IPS-20b (cell line): ENCODE results near the gene FAM83D.
"Not testable (repeated sequence)": the region's sequence is repeated elsewhere in the genome, so short reads cannot be mapped to it uniquely, and the experiment has no call there.

Experiments
- H3K27ac ChIP-seq: one replicate; pipeline ENCODE4 v1.5.1; 2013; ENCODE audit warnings: low read length
- H3K27me3 ChIP-seq: 2 replicates; pipeline ENCODE4 v1.6.1; 2013; ENCODE audit warnings: mild to moderate bottlenecking, low read length, inconsistent platforms; ENCODE audit not compliant: insufficient read depth
- H3K36me3 ChIP-seq: 2 replicates; pipeline ENCODE4 v1.6.1; 2013; ENCODE audit warnings: low read depth, mild to moderate bottlenecking, inconsistent platforms, low read length, moderate library complexity; ENCODE audit not compliant: insufficient read depth
- H3K4me1 ChIP-seq: 2 replicates; pipeline ENCODE4 v1.6.1; 2013; ENCODE audit warnings: mild to moderate bottlenecking, control low read depth, inconsistent platforms, low read length, moderate library complexity; ENCODE audit not compliant: insufficient read depth
- H3K4me3 ChIP-seq: 2 replicates; pipeline ENCODE4 v1.5.1; 2013; ENCODE audit warnings: mild to moderate bottlenecking, low read length, inconsistent platforms
- H3K9ac ChIP-seq: 2 replicates; pipeline ENCODE4 v1.6.1; 2013; ENCODE audit warnings: low read depth, mild to moderate bottlenecking, inconsistent platforms, low read length, moderate library complexity
- H3K9me3 ChIP-seq: 2 replicates; pipeline ENCODE4 v1.6.1; 2013; ENCODE audit warnings: mild to moderate bottlenecking, low read depth, low read length, inconsistent platforms; ENCODE audit not compliant: insufficient read depth

Gene FAM83D

DNA sequence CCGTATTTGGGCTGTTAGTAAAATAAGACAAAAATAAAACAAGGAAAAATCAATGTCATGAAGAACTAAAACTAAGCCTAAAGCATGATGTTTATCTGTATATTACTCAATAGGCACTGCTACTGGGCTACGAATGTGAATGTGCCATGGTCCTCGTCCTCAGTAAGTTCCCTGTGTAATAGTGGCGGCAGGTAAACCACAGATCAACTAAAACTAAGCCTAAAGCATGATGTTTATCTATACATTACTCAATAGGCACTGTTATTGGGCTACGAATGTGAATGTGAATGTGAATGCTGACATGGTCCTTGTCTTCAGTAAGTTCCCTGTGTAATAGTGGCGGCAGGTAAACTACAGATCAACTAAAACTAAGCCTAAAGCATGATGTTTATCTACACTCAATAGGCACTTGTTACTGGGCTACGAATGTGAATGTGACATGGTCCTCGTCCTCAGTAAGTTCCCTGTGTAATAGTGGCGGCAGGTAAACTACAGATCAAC is 34.0 kb downstream of the FAM83D start:
- H3K4me1 ChIP-seq, H3K9ac ChIP-seq, H3K27ac ChIP-seq, H3K9me3 ChIP-seq, H3K36me3 ChIP-seq, H3K4me3 ChIP-seq, H3K27me3 ChIP-seq: not testable (repeated sequence)

DNA sequence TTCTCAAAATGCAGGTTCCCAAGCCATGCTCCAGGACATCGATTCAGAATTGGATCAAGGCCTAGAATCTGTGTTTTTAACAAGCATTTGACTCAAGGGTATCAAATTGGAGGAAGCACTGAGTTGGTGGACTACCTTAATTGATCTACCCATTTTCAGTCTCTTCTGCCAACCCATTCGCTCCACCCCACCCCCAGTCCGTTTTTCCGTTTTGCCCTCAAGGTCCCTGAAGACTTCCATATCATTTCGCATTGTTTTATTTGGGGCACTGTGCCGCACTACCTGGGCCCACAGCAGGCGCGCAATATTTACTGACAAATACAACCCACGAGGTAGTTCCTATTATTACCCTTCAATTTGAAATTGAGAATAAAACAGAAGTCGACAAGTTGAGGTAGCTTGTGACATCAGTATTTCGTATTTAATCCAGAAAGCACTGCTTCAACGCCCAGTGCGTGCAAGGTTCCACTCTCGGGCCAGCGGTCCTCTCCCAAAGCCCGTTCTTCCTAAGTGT is 35.4 kb downstream of the FAM83D start:
- Histone ChIP-seq H3K4me3 (peak overlapping the region; percentile 96), H3K27me3 (no peaks in the 10 kb centered on the region), H3K27ac (peak overlapping the region; percentile 99), H3K9ac (peak overlapping the region; percentile 99), H3K36me3 (peaks cover 20% of the 10 kb centered on the region; the same call in 1 of the 2 replicates), H3K4me1 (peaks cover 9% of the 10 kb centered on the region; the same call in 1 of the 2 replicates), H3K9me3 (no peaks in the 10 kb centered on the region)

DNA sequence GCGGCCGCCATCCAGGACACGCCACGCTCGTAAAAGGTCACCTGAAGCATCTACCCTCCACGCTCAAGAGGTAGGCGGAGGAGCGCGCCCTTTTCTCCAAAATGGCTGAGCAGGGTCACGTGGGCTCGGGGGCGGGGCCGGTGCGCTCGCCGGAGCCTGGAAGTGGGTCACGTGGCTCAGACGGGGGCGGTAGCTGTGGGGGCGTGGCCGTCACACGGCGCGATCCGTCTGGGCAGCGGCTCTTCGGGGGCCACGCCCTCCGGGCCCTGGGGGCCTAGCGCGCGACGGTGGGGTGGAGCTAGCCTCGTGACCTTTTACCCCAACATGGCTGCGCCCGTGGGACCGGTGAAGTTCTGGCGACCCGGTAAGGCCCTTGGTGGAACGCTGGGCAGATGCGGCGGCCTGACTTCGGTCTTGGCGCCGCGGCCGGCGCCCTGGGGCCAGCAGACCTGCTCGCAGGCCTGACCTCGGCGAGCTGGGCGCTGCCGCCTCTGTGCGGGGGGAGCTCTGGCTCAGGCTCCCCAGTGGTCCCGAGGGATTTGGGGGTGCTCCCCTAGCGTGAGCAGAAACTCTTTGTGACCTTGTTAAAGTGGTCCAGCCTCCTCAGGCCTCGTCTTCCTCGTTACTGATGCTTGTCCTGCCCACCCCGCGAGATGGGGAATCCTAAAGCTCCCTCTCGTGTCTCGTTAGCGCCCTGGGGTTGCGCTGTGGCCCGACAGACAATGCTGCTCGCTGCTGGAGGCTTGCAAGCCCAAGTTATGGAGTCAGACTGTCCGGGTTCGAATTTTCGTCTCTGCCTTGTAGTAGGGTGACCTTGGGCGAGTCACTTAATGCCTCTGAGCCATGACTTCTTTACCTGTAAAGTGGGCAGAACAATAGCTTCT is 36.1 kb downstream of the FAM83D start, which contains the start of gene DHX35:
TSS of gene DHX35 (plus strand) at position 301 of the 884 bp plus-strand sequence. CDS start at position 325, 24 bp downstream.
- H3K36me3 ChIP-seq, result peaks cover 23% of the 10 kb centered on the region; the same call in 1 of the 2 replicates
- H3K9me3 ChIP-seq, result no peaks in the 10 kb centered on the region
- H3K4me1 ChIP-seq, result peaks cover 9% of the 10 kb centered on the region; the same call in 1 of the 2 replicates
- peak within 1 kb of the TSS; percentile 99 for H3K27ac ChIP-seq
- peak within 1 kb of the TSS; percentile 99 for H3K9ac ChIP-seq
- H3K4me3 ChIP-seq, result peak within 1 kb of the TSS; percentile 96
- H3K27me3 ChIP-seq, result no peaks in the 10 kb centered on the region

DNA sequence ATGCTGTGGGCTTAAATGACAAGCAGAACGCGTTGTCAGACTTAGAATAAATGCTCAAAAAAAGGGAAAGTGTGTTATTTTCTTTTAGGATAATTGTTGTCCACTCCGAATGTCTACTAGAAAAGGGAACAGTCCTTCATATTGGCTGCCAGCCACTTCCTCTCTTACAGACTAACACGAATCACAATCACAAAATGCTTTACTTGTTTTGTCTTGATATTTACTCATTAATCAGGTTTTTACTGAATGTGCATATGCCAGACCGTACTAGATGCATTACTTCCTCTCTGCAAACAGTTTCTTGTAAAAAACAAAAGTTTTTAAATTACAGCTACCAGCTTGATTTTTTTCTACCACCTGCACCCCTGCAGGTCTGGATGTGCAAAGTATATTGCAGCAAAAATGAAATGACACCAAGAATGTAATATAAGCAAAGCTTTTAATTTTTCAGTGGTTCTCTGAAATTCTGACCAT is 36.7 kb downstream of the FAM83D start:
- H3K27ac ChIP-seq, result peak overlapping the region; percentile 90
- peaks cover 9% of the 10 kb centered on the region; the same call in 1 of the 2 replicates for H3K4me1 ChIP-seq
- no peaks in the 10 kb centered on the region for H3K9me3 ChIP-seq

DNA sequence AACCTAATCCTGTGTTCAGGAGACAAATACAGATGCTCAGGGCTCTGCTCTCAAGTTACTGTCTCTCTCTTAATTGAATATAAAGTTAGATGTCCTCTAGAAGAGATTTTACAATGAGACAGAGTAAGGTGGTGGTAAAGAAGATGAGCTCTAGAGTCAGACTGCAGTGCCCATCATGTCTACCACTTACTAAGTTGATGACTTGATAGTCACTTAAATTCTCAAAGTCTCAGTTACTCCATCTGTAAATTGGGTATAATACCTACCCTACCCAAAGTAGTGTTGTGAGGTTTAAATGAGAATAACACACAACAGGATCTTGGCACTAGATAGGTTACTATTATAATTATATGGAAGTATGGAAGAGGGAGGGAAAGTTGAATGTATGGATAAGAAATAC is 37.5 kb downstream of the FAM83D start:
- Histone ChIP-seq H3K9ac (peak overlapping the region; percentile 99; the same call in 1 of the 2 replicates), H3K4me3 (peak overlapping the region; percentile 96; the same call in 1 of the 2 replicates), H3K4me1 (peaks cover 9% of the 10 kb centered on the region; the same call in 1 of the 2 replicates), H3K27ac (no peak overlapping the region), H3K9me3 (no peaks in the 10 kb centered on the region), H3K36me3 (peaks cover 26% of the 10 kb centered on the region; the same call in 1 of the 2 replicates), H3K27me3 (no peaks in the 10 kb centered on the region)

More for the DNA sequence above, 36.7 kb downstream of the FAM83D start:
- H3K4me3 ChIP-seq, result peak overlapping the region; percentile 96
- no peaks in the 10 kb centered on the region for H3K27me3 ChIP-seq
- peaks cover 26% of the 10 kb centered on the region; the same call in 1 of the 2 replicates for H3K36me3 ChIP-seq
- H3K9ac ChIP-seq, result peak overlapping the region; percentile 99

DNA sequence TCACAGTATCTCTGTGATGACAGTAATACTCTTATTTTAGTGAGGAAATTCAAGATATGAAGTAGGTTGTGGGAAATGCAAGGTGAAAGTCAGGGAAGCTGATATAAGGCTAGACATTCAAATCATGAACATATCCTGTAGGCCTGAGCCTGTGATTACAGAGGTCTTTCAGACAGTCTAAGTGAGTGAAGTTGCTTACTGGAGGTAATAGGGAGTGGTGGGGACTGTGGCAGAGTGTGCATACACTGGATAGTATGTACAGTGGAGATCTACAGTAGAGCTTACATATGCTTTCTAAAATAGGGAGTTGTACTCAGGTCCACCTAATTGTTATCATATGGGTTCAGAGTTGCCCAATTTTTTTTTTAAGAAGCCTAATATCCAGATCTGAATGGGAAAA is 39.0 kb downstream of the FAM83D start:
- Histone ChIP-seq H3K27ac (no peak overlapping the region), H3K27me3 (no peaks in the 10 kb centered on the region), H3K4me1 (peaks cover 9% of the 10 kb centered on the region; the same call in 1 of the 2 replicates), H3K36me3 (peaks cover 42% of the 10 kb centered on the region), H3K9me3 (no peaks in the 10 kb centered on the region), H3K9ac (no peak overlapping the region), H3K4me3 (no peak overlapping the region)

DNA sequence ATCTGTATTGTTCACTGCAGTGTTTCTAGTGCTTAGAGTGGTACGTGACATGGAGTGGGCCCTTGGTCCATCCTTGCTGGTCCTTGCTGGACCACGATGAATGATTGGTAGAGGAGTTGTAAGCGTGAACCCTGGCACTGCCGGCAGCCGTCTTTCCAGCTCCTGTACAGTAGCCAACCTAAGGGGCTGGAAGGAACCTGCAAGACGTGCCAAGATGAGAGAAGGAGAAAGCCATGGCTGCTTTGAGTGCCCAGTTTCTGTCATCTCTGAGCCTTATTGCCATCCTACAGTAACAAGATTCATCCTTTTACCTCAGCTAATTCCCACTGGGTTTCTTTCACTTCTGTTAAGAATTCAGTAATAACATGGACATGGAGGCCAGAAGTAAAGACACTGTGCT is 41.9 kb downstream of the FAM83D start:
- Histone ChIP-seq H3K4me3 (no peak overlapping the region), H3K4me1 (peaks cover 4% of the 10 kb centered on the region; the same call in 1 of the 2 replicates), H3K9me3 (no peaks in the 10 kb centered on the region), H3K9ac (no peak overlapping the region), H3K36me3 (peaks cover 69% of the 10 kb centered on the region), H3K27me3 (no peaks in the 10 kb centered on the region), H3K27ac (no peak overlapping the region)

DNA sequence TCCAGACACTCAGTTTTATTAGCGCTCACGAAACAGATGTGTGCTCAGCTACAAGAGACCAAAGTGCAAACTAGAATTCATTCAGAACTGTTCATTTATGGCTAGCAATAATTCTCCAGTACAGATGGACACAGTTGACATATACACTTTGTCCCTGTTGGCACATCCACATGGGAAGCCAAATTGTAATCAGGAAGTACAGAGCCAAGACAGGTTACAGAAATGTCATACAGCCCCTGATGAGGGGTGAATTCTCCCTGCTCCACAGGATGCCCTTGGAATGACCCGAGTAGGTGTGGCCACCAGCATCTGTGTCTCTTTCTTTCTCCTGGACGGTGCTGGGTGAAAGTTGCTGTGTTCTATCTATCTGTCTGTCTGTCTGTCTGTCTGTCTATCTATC is 43.5 kb downstream of the FAM83D start:
- H3K27ac ChIP-seq, result no peak overlapping the region

DNA sequence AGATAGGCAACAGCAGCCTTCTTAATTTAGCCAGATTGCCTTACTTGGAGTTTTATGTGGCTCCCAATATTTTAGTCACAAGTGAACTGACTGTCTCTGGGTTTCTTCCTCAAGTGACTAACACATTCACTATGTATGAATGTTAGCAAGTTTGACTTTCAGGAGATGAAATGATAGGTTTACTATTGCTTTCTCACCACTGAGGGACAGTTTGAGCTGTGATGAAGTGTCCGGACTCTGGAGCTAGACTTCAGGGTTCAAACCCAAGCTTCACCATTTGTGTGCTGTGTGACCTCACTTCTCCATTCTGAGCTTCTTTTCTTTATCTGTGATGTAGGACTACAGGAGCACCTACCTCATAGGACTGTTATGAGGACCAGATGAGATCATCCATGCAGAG is 44.1 kb downstream of the FAM83D start:
- Histone ChIP-seq H3K4me1 (no peaks in the 10 kb centered on the region), H3K27me3 (no peaks in the 10 kb centered on the region), H3K9me3 (no peaks in the 10 kb centered on the region), H3K4me3 (no peak overlapping the region), H3K9ac (no peak overlapping the region), H3K36me3 (peaks cover 82% of the 10 kb centered on the region), H3K27ac (no peak overlapping the region)

More for the DNA sequence above, 43.5 kb downstream of the FAM83D start:
- Histone ChIP-seq H3K4me3 (no peak overlapping the region), H3K9ac (no peak overlapping the region), H3K27me3 (no peaks in the 10 kb centered on the region), H3K36me3 (peaks cover 83% of the 10 kb centered on the region), H3K9me3 (no peaks in the 10 kb centered on the region), H3K4me1 (no peaks in the 10 kb centered on the region)

DNA sequence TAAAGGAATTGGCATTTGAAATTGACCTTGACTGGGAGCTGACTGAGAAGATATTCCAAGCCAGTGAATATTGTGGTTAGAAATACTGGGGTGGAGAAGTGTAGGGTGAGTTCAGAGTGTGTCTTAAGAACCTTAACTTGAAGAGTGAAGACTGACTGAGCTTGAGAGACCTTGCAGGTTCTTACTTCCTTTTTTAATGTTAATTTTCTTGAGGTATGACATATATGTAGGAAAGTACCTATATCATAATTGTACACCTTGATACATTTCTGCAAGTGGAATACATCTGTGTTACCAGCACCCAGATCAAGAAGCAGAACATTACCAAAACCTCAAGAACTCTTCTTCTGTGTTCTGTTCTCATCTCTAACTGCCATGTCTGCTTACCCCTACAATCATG is 46.9 kb downstream of the FAM83D start:
- Histone ChIP-seq H3K27ac (no peak overlapping the region), H3K4me1 (no peaks in the 10 kb centered on the region), H3K9me3 (no peaks in the 10 kb centered on the region), H3K27me3 (no peaks in the 10 kb centered on the region), H3K9ac (no peak overlapping the region), H3K36me3 (peaks cover 78% of the 10 kb centered on the region), H3K4me3 (no peak overlapping the region)

DNA sequence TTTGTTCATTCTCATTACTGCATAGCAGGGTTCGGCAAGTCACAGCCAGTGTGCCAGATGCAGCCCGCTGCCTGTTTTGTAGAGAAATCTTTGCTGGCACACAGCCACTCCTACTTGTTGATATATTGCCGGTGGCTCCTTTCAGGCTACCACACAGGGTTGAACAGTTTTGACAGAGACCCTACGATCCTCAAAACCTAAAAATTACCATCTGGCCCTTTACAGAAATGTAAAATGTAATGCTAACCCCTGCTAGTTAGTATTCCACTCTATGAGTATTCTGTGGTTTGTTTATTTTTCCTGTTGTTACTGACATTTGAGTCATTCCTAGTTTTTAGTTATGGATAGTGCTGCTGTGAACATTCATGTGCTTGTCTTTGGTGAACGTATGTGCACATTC is 47.4 kb downstream of the FAM83D start:
- Histone ChIP-seq H3K4me3 (no peak overlapping the region), H3K9ac (no peak overlapping the region), H3K27me3 (no peaks in the 10 kb centered on the region), H3K27ac (no peak overlapping the region), H3K4me1 (no peaks in the 10 kb centered on the region), H3K9me3 (no peaks in the 10 kb centered on the region), H3K36me3 (peaks cover 83% of the 10 kb centered on the region)
